HG02642 (cell line): ENCODE data around the gene DSE.
A peak's percentile ranks its signal among the peaks of the same experiment; 100 is the strongest.

Source experiments
- ATAC-seq: cut with Tn5 transposase; IDR thresholded peaks from one replicate; pipeline ENCODE4 v1.9.1; 2021; ENCODE audit warnings: mild to moderate bottlenecking; ENCODE audit not compliant: unreplicated experiment, poor library complexity

Gene DSE

GRCh38 chr6:116439522-116440051 is 68.8 kb downstream of the DSE start:
- no peak for ATAC-seq

DNA sequence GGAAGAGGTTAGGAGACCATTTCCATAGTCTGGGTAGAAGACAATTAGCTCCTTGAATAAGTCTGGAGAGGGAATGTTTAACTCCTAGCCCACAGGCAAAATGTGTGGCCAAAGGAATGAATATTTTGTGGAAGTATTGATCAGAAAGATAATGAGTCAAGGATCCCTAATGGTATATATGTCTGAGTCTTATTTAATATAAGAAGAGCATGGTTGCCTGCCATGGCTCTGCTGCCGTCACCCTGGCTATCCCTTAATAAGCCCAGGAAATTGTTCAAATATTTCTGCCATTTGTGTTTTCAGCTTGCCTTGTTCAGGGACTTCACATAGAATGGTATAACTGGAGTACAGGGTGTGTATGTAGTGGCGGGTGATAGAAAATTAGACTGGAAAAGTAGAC is 72.4 kb downstream of the DSE start:
- no peak for ATAC-seq

GRCh38 chr6:116444092-116444491 is 73.3 kb downstream of the DSE start:
- peak; percentile 65 for ATAC-seq

GRCh38 chr6:116444575-116444974 is 73.8 kb downstream of the DSE start:
- no peak for ATAC-seq

DNA sequence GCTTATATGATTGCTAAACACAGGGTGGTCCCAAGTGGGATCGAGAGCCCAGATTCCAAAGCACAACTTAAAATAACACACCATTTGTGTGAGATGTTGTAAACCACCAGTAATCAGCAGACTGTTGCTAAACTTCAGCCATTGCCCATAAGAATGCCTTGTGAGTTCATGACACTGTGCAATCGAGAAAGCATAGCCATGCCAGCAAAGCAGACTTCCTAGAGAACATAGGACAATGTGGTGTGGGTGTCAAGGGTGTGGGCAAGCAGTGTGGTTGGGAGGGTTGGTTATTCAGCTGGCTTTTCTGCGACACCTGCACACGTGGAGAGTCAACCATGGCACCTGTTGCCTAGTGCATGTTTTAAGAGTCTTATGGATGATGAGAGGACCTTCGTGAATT is 74.4 kb downstream of the DSE start:
- ATAC-seq: no peak

DNA sequence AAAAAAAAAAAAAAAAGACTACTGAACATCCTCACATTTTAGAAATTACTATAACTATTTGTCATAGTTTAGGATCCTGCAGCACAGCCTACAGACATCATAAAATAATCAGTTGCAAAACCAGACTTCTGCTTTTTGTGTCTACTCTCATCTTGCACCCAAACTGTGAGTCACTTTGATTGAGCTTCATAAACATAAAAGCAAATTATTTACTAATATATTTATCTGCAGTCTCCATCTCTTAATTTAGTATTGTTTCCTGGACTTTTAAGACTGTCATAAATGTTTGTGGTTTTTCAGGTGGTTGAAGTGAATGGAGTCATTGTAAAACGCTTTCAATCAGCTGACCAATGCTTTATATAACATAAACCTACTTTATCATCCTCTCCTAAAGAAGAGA is 75.7 kb downstream of the DSE start:
- ATAC-seq: no peak

DNA sequence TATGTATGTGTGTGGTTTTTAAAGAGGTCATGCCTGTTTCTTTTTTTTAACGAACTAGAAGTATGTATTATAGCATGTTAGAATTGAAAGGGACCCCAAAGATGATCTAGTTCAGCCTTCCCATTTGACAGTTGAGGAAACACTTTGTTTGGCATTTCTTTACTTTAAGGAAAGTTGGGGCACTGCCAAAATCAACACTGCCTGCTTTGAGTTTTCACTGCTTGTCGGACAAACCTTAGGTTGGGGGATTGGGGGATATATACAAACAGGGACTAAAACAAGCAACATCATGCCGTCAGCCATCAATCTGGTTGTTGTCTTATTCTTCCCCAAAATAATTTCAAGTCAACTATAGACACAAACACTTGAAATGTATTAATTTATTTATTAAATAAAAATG is 76.3 kb downstream of the DSE start:
- no peak for ATAC-seq

- ATAC-seq: no peak
Observed at GRCh38 chr6:116447496-116448011, 76.8 kb downstream of the DSE start.

GRCh38 chr6:116449565-116449964 is 78.8 kb downstream of the DSE start:
- no peak for ATAC-seq

GRCh38 chr6:116450185-116450710 is 79.5 kb downstream of the DSE start:
- ATAC-seq: no peak

GRCh38 chr6:116450769-116451740 is 80.3 kb downstream of the DSE start:
- peak; percentile 87 for ATAC-seq

DNA sequence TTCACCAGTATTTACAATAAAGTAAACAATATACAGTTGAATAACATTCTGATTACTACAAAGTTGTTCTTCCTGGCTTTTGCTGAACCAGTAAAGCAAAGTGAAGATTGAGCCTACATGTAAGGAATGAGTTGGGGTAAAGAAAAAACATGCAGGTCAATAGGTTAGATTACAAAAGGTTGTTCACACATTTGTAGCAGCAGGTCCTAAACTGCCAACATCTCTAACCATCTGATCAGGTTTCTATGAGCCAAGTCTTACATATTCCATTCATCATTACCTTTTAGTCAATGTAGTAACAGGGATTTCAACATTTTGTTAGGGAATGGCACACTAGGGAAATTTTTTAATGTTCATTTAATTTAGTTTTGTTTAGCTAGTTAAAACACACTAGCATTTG is 81.2 kb downstream of the DSE start:
- no peak for ATAC-seq

DNA sequence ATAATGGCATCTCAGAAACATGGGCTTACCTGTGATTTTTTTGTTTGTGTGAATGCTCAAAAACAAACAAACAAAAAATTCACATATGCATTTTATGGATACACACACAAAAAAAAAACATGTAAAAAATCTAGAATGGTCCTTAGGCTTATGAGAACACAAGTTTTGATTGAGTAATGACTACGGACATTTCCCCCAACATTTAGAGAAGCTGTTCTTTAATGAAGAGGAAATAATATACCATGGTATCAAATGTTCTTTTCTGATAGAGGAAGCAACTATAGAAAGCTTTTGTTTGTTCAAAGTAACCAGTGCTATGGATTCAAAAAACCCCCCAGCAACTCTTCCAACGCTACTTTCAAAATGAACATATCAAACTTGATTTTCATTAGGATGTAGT is 81.8 kb downstream of the DSE start:
- ATAC-seq: no peak

DNA sequence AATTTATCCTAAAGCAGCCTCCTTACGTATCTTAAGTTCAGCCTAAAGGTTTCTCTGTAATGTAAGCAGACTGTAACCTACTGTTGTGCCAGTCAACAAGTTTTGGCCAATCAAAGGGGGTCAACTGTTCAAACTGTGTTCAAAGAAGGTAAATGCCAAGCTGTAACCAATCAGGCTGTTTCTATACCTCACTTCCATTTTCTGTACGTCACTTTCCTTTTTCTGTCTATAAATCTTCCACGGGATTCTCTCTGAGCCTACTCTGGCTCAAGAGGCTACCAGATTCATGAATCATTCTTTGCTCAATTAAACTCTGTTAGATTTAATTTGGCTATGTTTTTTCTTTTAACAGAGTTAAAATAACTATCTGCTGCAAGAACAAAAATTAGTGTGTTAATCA is 85.4 kb downstream of the DSE start:
- ATAC-seq: no peak

DNA sequence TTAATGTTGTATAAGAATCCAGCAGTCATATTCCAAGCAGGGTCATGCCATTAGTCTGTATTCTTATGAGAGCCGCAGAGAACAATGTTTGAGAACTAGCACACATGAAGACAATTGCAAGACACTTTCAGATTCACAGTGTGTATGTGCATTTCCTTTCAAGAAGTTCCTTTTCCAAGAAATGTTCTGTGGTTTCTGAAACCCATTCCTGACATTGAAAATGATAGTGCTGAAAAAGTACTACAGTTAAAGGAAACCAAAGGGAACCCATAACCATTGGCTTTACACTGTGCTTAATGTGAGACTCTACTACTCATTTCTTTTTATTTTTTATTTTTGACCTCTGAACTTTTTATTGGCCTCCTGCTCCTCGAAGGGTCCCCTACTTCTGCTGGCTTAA is 86.2 kb downstream of the DSE start:
- ATAC-seq: no peak

GRCh38 chr6:116458264-116458663 is 87.5 kb downstream of the DSE start:
- no peak for ATAC-seq

DNA sequence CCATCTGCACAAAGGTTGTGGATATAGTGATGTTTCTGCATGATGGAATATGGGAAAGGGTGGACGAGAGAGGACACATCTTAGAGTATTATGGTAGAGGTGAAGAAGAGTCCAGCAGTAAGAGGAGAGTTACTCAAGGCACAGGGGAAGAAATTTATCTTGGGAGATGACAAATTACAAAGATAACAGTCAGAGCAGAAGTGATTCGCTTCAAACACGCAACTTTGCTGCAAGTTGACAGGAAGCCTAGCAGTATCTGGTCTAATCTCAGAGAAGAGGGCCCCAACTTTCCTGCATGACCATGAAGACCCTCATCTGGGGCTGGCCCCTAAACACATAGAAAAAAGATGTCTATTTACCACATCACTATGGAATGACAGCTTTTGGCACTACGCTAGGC is 89.2 kb downstream of the DSE start:
- no peak for ATAC-seq

DNA sequence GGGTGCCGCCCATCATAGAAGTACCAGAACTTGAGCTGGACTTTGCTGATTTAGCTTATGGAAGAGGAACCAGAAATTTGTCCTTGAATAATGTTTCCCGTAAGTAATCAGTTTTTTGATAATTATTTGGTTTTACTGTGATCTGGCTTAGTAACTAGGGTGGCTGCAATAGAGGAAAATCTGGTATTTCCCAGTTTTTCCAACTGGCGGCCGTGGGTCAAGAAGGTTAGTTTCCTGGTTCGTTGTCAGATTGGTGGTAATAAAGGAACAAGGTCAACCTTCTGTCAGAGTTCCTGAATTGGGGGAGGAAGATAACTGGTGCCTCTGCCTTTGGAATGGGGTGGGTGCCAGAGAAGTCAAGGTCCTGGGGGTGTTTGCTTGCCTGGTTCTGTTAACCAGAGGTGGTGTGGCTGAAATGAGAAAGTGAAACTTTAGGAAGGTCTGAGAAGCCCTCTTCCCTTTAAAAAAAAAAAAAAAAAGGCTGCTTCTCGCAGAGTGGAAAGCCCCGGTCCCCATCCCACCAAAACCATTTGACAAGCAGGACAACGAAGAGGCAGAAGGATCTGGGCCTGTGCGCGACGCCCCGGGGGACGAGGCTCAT is 90.7 kb downstream of the DSE start, which contains the start of gene CALHM6:
TSS of gene CALHM6 (plus strand) at position 45 of the 601 bp plus-strand sequence. CDS start at position 600, 555 bp downstream.
- no peak for ATAC-seq

- peak; percentile 89 for ATAC-seq
Observed at GRCh38 chr6:116461932-116462885, 91.5 kb downstream of the DSE start.

- ATAC-seq: no peak
Observed at GRCh38 chr6:116463301-116463700, 92.6 kb downstream of the DSE start.
